ENCODE results near the gene TAS2R31.
"Not testable (repeated sequence)": the region's sequence is repeated elsewhere in the genome, so short reads cannot be mapped to it uniquely, and the experiment has no call there.

TAS2R31 gene

GRCh38 chr12:11059784-11060183 lies 28.6 kb upstream of the TAS2R31 start:
- Histone ChIP-seq H3K27ac (ENCODE audit: low read depth, low read length) (no peak overlapping the region), H3K79me1 (ENCODE audit: low read length) (no peaks in the 10 kb centered on the region), H3K4me3 (ENCODE audit: low read depth, low read length) (no peak overlapping the region), H3K9me3 (ENCODE audit: insufficient read depth, low read depth, low read length) (no peaks in the 10 kb centered on the region), H3K36me3 (ENCODE audit: control insufficient read depth in 1 of 2, insufficient read depth in 2 of 2, low read length in 2 of 2) (no peaks in the 10 kb centered on the region), H2AK5ac (ENCODE audit: low read length) (no peak overlapping the region), H3K4me2 (ENCODE audit: low read length) (no peak overlapping the region), H3K4ac (ENCODE audit: low read depth, low read length) (no peak overlapping the region), H2AFZ (ENCODE audit: insufficient read depth, low read length, poor library complexity) (no peak overlapping the region), H3K79me2 (ENCODE audit: control insufficient read depth, insufficient read depth, low read length, poor library complexity) (no peaks in the 10 kb centered on the region), H2BK5ac (ENCODE audit: low read depth, low read length, poor library complexity) (no peak overlapping the region), H3K23ac (ENCODE audit: low read length) (no peak overlapping the region), H2BK12ac (ENCODE audit: low read length) (no peak overlapping the region), H4K8ac (ENCODE audit: low read depth, low read length) (no peak overlapping the region), H2BK120ac (ENCODE audit: insufficient read depth, low read length, poor library complexity) (no peak overlapping the region), H3K4me1 (ENCODE audit: control insufficient read depth in 1 of 2, insufficient read depth in 2 of 2, low read length in 2 of 2) (no peaks in the 10 kb centered on the region), H3K14ac (ENCODE audit: low read length) (no peak overlapping the region), H3K18ac (ENCODE audit: low read length) (no peak overlapping the region), H4K91ac (ENCODE audit: low read depth, low read length) (no peak overlapping the region), H3K27me3 (ENCODE audit: insufficient read depth, low read length) (no peaks in the 10 kb centered on the region), H3K9ac (ENCODE audit: low read length) (no peak overlapping the region), H4K12ac (ENCODE audit: low read depth, low read length) (no peak overlapping the region)
- no peak for DNase-seq

DNA sequence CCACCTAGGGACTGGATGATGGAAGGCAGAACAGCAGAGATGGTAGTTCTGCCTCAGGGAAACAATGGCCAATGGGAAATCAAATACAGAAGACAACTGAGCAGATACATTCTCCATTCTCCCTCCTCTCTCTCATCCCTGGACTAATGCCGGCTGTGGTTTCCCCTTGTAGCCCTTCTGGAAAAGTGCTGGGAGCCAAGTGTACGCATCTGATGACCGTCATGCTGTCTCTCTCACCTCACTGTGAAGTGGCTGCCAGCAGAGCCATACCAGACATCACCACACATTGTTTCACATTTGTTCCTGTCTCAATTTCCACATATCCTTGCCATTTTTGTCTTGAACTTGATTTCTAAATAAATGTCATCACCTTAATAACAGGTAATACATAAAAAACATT lies 27.8 kb upstream of the TAS2R31 start:
- Histone ChIP-seq H3K27ac (ENCODE audit: low read depth, low read length) (no peak overlapping the region), H3K9me3 (ENCODE audit: insufficient read depth, low read depth, low read length) (no peaks in the 10 kb centered on the region), H3K9ac (ENCODE audit: low read length) (no peak overlapping the region), H3K27me3 (ENCODE audit: insufficient read depth, low read length) (no peaks in the 10 kb centered on the region), H2AFZ (ENCODE audit: insufficient read depth, low read length, poor library complexity) (no peak overlapping the region), H3K4me3 (ENCODE audit: low read depth, low read length) (no peak overlapping the region), H2BK12ac (ENCODE audit: low read length) (no peak overlapping the region), H4K91ac (ENCODE audit: low read depth, low read length) (no peak overlapping the region), H2AK5ac (ENCODE audit: low read length) (no peak overlapping the region), H3K36me3 (ENCODE audit: control insufficient read depth in 1 of 2, insufficient read depth in 2 of 2, low read length in 2 of 2) (no peaks in the 10 kb centered on the region), H3K4ac (ENCODE audit: low read depth, low read length) (no peak overlapping the region), H2BK120ac (ENCODE audit: insufficient read depth, low read length, poor library complexity) (no peak overlapping the region), H4K8ac (ENCODE audit: low read depth, low read length) (no peak overlapping the region), H3K23ac (ENCODE audit: low read length) (no peak overlapping the region), H3K4me1 (ENCODE audit: control insufficient read depth in 1 of 2, insufficient read depth in 2 of 2, low read length in 2 of 2) (no peaks in the 10 kb centered on the region), H3K79me2 (ENCODE audit: control insufficient read depth, insufficient read depth, low read length, poor library complexity) (no peaks in the 10 kb centered on the region), H3K18ac (ENCODE audit: low read length) (no peak overlapping the region), H3K14ac (ENCODE audit: low read length) (no peak overlapping the region), H3K79me1 (ENCODE audit: low read length) (no peaks in the 10 kb centered on the region), H4K12ac (ENCODE audit: low read depth, low read length) (no peak overlapping the region), H2BK5ac (ENCODE audit: low read depth, low read length, poor library complexity) (no peak overlapping the region), H3K4me2 (ENCODE audit: low read length) (no peak overlapping the region)
- no CpG with 5 or more reads among the region's 3 CpGs for WGBS (ENCODE audit: extremely low coverage, insufficient coverage, insufficient read length)
- no peak for DNase-seq

DNA sequence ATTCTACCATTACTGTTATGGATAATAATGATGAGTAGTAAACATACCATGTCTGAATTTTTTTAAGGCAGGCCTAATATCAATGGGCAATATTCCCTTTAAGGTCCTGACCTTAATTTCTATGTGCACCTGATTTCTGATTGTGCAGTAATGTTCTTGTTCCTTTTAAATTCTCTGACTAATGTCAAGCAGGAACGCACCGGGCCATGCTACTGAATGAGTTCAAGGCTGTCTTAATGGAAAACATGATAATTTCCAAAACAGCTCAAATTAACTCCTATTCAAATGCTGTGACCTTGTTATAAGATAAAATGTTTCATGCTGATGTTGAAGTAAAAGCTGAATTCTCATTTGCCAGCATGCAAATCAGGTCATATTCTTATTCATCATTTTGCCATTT lies 24.1 kb upstream of the TAS2R31 start:
- Histone ChIP-seq H4K91ac (ENCODE audit: low read depth, low read length) (no peak overlapping the region), H4K12ac (ENCODE audit: low read depth, low read length) (no peak overlapping the region), H4K8ac (ENCODE audit: low read depth, low read length) (no peak overlapping the region), H3K27me3 (ENCODE audit: insufficient read depth, low read length) (no peaks in the 10 kb centered on the region), H2BK120ac (ENCODE audit: insufficient read depth, low read length, poor library complexity) (no peak overlapping the region), H3K23ac (ENCODE audit: low read length) (no peak overlapping the region), H3K79me1 (ENCODE audit: low read length) (no peaks in the 10 kb centered on the region), H3K4me3 (ENCODE audit: low read depth, low read length) (no peak overlapping the region), H3K4me2 (ENCODE audit: low read length) (no peak overlapping the region), H3K18ac (ENCODE audit: low read length) (no peak overlapping the region), H3K14ac (ENCODE audit: low read length) (no peak overlapping the region), H2AK5ac (ENCODE audit: low read length) (no peak overlapping the region), H2BK12ac (ENCODE audit: low read length) (no peak overlapping the region), H3K79me2 (ENCODE audit: control insufficient read depth, insufficient read depth, low read length, poor library complexity) (no peaks in the 10 kb centered on the region), H3K9ac (ENCODE audit: low read length) (no peak overlapping the region), H3K27ac (ENCODE audit: low read depth, low read length) (no peak overlapping the region), H3K36me3 (ENCODE audit: control insufficient read depth in 1 of 2, insufficient read depth in 2 of 2, low read length in 2 of 2) (peaks cover 0 to 4% of the 10 kb centered on the region in 2 experiments), H3K4me1 (ENCODE audit: control insufficient read depth in 1 of 2, insufficient read depth in 2 of 2, low read length in 2 of 2) (no peaks in the 10 kb centered on the region), H2AFZ (ENCODE audit: insufficient read depth, low read length, poor library complexity) (no peak overlapping the region), H3K9me3 (ENCODE audit: insufficient read depth, low read depth, low read length) (peaks cover 2% of the 10 kb centered on the region), H3K4ac (ENCODE audit: low read depth, low read length) (no peak overlapping the region), H2BK5ac (ENCODE audit: low read depth, low read length, poor library complexity) (no peak overlapping the region)
- no CpG with 5 or more reads among the region's 2 CpGs for WGBS (ENCODE audit: extremely low coverage, insufficient coverage, insufficient read length)
- DNase-seq = no peak

DNA sequence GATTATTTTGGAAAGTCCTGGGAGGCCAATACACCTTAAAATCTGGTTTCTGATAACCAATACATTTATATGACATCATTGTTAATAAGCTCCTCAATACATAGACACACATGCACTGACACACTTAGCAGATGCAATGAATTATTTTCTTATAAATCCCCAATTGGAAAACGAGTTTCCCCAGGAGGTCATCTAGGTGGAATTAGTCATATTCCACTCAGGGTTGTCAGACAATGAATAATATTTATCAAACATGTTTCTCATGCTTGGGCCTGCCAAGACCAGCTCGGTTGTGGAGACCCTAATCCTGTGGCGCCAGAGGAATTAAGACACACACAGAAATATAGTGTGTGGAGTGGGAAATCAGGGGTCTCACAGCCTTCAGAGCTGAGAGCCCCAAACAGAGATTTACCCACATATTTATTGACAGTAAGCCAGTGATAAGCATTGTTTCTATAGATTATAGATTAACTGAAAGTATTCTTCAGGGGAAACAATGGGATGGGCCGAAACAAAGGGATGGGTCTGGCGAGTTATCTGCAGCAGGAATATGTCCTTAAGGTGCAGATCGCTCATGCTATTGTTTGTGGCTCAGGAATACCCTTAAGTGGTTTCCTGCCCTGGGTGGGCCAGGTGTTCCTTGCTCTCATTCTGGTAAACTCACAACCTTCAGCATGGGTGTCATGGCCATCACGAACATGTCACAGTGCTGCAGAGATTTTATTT lies 18.8 kb upstream of the TAS2R31 start:
- H2AFZ ChIP-seq (ENCODE audit: insufficient read depth, low read length, poor library complexity); H4K8ac ChIP-seq (ENCODE audit: low read depth, low read length); H3K23ac ChIP-seq (ENCODE audit: low read length): not testable (repeated sequence)

More for the DNA sequence above, 18.8 kb upstream of the TAS2R31 start:
- H3K9ac ChIP-seq (ENCODE audit: low read length); H4K91ac ChIP-seq (ENCODE audit: low read depth, low read length); H3K18ac ChIP-seq (ENCODE audit: low read length); H2AK5ac ChIP-seq (ENCODE audit: low read length); H3K36me3 ChIP-seq (ENCODE audit: control insufficient read depth in 1 of 2, insufficient read depth in 2 of 2, low read length in 2 of 2); H3K79me1 ChIP-seq (ENCODE audit: low read length); H3K4ac ChIP-seq (ENCODE audit: low read depth, low read length); H3K4me1 ChIP-seq (ENCODE audit: control insufficient read depth in 1 of 2, insufficient read depth in 2 of 2, low read length in 2 of 2); H3K4me2 ChIP-seq (ENCODE audit: low read length); H2BK12ac ChIP-seq (ENCODE audit: low read length); H3K14ac ChIP-seq (ENCODE audit: low read length); H4K12ac ChIP-seq (ENCODE audit: low read depth, low read length); H2BK5ac ChIP-seq (ENCODE audit: low read depth, low read length, poor library complexity); H3K79me2 ChIP-seq (ENCODE audit: control insufficient read depth, insufficient read depth, low read length, poor library complexity); H2BK120ac ChIP-seq (ENCODE audit: insufficient read depth, low read length, poor library complexity); H3K27me3 ChIP-seq (ENCODE audit: insufficient read depth, low read length); H3K4me3 ChIP-seq (ENCODE audit: low read depth, low read length); DNase-seq; H3K9me3 ChIP-seq (ENCODE audit: insufficient read depth, low read depth, low read length); H3K27ac ChIP-seq (ENCODE audit: low read depth, low read length): not testable (repeated sequence)
- no CpG with 5 or more reads among the region's 7 CpGs for WGBS (ENCODE audit: extremely low coverage, insufficient coverage, insufficient read length)
